ENCODE data around the gene SUSD1.
"Not testable (repeated sequence)": the region's sequence is repeated elsewhere in the genome, so short reads cannot be mapped to it uniquely, and the experiment has no call there.

GRCh38 chr9:112073639-112074173 lies 101.4 kb downstream of the SUSD1 start:
- TF ChIP-seq CREB1 (IDR thresholded peaks at IDR 0.05); CREB1 (CRISPR knock-in tag; IDR thresholded peaks at IDR 0.05); BHLHE40 (IDR thresholded peaks at IDR 0.05; ENCODE audit: low read length); ZNF398 (CRISPR knock-in tag; IDR thresholded peaks at IDR 0.05): not testable (repeated sequence)

Measured in K562 (cell line).